H1 (cell line): ENCODE measurements around the gene CD164L2. TPM values are rescaled to one million over a fixed set of nuclear protein-coding genes. Genes with fewer than 3 reads are reported as not detected.

Source experiments
- CTCF ChIA-PET: fragments of 300-600 bp; sonication (Branson Sonifier 250); formaldehyde crosslinking; loops from one replicate; lab custom pipeline; 2021; ENCODE audit not compliant: partially characterized antibody; lab: Charles Lee
- POLR2A ChIA-PET: fragments of 300-600 bp; sonication (Branson Sonifier 250); formaldehyde crosslinking; loops from one replicate; lab custom pipeline; 2021; ENCODE audit warnings: inconsistent platforms; ENCODE audit not compliant: partially characterized antibody; lab: Charles Lee
- DNase-seq, 2 experiments: peaks; one replicate each; pipeline versions ENCODE4 v3.0.0 to v3.0.0-alpha.2; 2010 to 2022; ENCODE audit warnings: low spot score in 2 of 2, low read depth in 1 of 2, mixed read lengths in 1 of 2
- FAIRE-seq: peaks from 2 replicates; lab custom pipeline; 2011; peaks lifted over from hg19 to GRCh38; lab: Jason Lieb, UNC
- H2AFZ ChIP-seq: 2 replicates; pipeline ENCODE4 v1.8.1; 2012; ENCODE audit warnings: low read length, inconsistent platforms
- H2AK5ac ChIP-seq: 2 replicates; pipeline ENCODE4 v1.6.1; 2013; ENCODE audit warnings: low read depth, low read length
- H2BK120ac ChIP-seq: replicated peaks from 2 replicates; pipeline ENCODE3; 2013; ENCODE audit warnings: low read depth, low read length, inconsistent platforms
- H2BK12ac ChIP-seq: 2 replicates; pipeline ENCODE4 v1.6.1; 2013; ENCODE audit warnings: low read depth, low read length
- H2BK15ac ChIP-seq: 2 replicates; pipeline ENCODE4 v1.6.1; 2013; ENCODE audit warnings: low read length
- H2BK20ac ChIP-seq: 2 replicates; pipeline ENCODE4 v1.6.1; 2013; ENCODE audit warnings: low read length
- H2BK5ac ChIP-seq: 2 replicates; pipeline ENCODE4 v1.6.1; 2013; ENCODE audit warnings: low read depth, low read length
- H3K14ac ChIP-seq: 2 replicates; pipeline ENCODE4 v1.6.1; 2013; ENCODE audit warnings: inconsistent platforms; ENCODE audit not compliant: insufficient read length
- H3K18ac ChIP-seq: 2 replicates; pipeline ENCODE4 v1.6.1; 2013; ENCODE audit warnings: low read length; ENCODE audit errors: extremely low read depth
- H3K23ac ChIP-seq: 2 replicates; pipeline ENCODE4 v1.6.1; 2013; ENCODE audit warnings: inconsistent platforms; ENCODE audit not compliant: insufficient read length
- H3K23me2 ChIP-seq: 2 replicates; pipeline ENCODE4 v1.6.1; 2013; ENCODE audit warnings: low read depth, low read length
- H3K27ac ChIP-seq: 2 replicates; pipeline ENCODE4 v1.6.1; 2011; ENCODE audit warnings: low read depth, low read length, inconsistent platforms
- H3K27me3 ChIP-seq, 4 experiments: replicated peaks in 1 of 4; 1 replicate in 1 of 4; 2 replicates in 3 of 4; pipeline versions ENCODE4 v1.6.1 to v1.8.1; 2011 to 2013; ENCODE audit warnings: low read length in 3 of 4, mild to moderate bottlenecking in 3 of 4, inconsistent platforms in 2 of 4, mixed read lengths in 2 of 4, moderate library complexity in 1 of 4; ENCODE audit not compliant: control insufficient read depth in 3 of 4, insufficient read depth in 3 of 4; ENCODE audit errors: extremely low read depth in 1 of 4
- H3K36me3 ChIP-seq, 4 experiments: 2 replicates each; pipeline versions ENCODE4 v1.6.1 to v1.8.1; 2011 to 2013; ENCODE audit warnings: mild to moderate bottlenecking in 4 of 4, low read length in 3 of 4, moderate library complexity in 2 of 4, control low read depth in 1 of 4, inconsistent platforms in 1 of 4; ENCODE audit not compliant: insufficient read depth in 4 of 4, control insufficient read depth in 2 of 4
- H3K4ac ChIP-seq: replicated peaks from 2 replicates; pipeline ENCODE3; 2013; ENCODE audit warnings: low read length, low read depth, mixed read lengths, inconsistent platforms; ENCODE audit not compliant: insufficient read length
- H3K4me1 ChIP-seq, 4 experiments: replicated peaks in 1 of 4; 1 replicate in 1 of 4; 2 replicates in 3 of 4; pipeline versions ENCODE4 v1.6.1 to v1.8.1; 2011 to 2013; ENCODE audit warnings: low read length in 3 of 4, inconsistent platforms in 2 of 4, mixed read lengths in 1 of 4; ENCODE audit not compliant: insufficient read depth in 4 of 4, control insufficient read depth in 3 of 4
- H3K4me2 ChIP-seq, 2 experiments: 2 replicates each; pipeline versions ENCODE4 v1.6.1 to v1.8.1; 2011 to 2013; ENCODE audit warnings: low read depth in 2 of 2, low read length in 2 of 2, control low read depth in 1 of 2, inconsistent platforms in 1 of 2, mild to moderate bottlenecking in 1 of 2; ENCODE audit not compliant: insufficient read depth in 1 of 2
- H3K4me3 ChIP-seq, 4 experiments: fragments of 200-600, 300-600 bp in 1 of 4; sonication (generic), shearing (Covaris generic), sonication (Bioruptor Twin) in 1 of 4; 2 replicates each; pipeline versions ENCODE4 v1.5.1 to v1.8.1; 2011 to 2016; ENCODE audit warnings: low read length in 4 of 4, low read depth in 3 of 4, control low read depth in 2 of 4, inconsistent platforms in 2 of 4, mild to moderate bottlenecking in 2 of 4, mixed read lengths in 1 of 4, moderate library complexity in 1 of 4; ENCODE audit not compliant: insufficient read depth in 2 of 4; ENCODE audit errors: extremely low read depth in 1 of 4
- H3K56ac ChIP-seq: replicated peaks from 2 replicates; pipeline ENCODE3; 2013; ENCODE audit warnings: low read depth, mild to moderate bottlenecking, mixed read lengths, low read length, inconsistent platforms; ENCODE audit not compliant: insufficient read length
- H3K79me1 ChIP-seq: 2 replicates; pipeline ENCODE4 v1.6.1; 2013; ENCODE audit warnings: low read depth, low read length, control low read depth
- H3K79me2 ChIP-seq, 2 experiments: 2 replicates each; pipeline versions ENCODE4 v1.6.1 to v1.8.1; 2012 to 2013; ENCODE audit warnings: low read length in 2 of 2, mild to moderate bottlenecking in 2 of 2, inconsistent platforms in 1 of 2; ENCODE audit not compliant: insufficient read depth in 2 of 2, control insufficient read depth in 1 of 2
- H3K9ac ChIP-seq, 4 experiments: replicated peaks in 1 of 4; 1 replicate in 1 of 4; 2 replicates in 3 of 4; pipeline versions ENCODE4 v1.6.1 to v1.8.1; 2011 to 2013; ENCODE audit warnings: low read depth in 3 of 4, low read length in 3 of 4, control low read depth in 2 of 4, mild to moderate bottlenecking in 2 of 4, moderate library complexity in 2 of 4, inconsistent platforms in 1 of 4; ENCODE audit errors: extremely low read depth in 1 of 4
- H3K9me3 ChIP-seq, 2 experiments: 2 replicates each; pipeline versions ENCODE4 v1.6.1 to v1.8.1; 2012 to 2013; ENCODE audit warnings: mild to moderate bottlenecking in 2 of 2, moderate library complexity in 2 of 2, control low read depth in 1 of 2, inconsistent platforms in 1 of 2, low read depth in 1 of 2, low read length in 1 of 2, mixed read lengths in 1 of 2; ENCODE audit not compliant: insufficient read depth in 2 of 2
- H4K20me1 ChIP-seq, 2 experiments: replicated peaks in 1 of 2; 2 replicates each; pipeline versions ENCODE3 to v1.8.1; 2011 to 2013; ENCODE audit warnings: inconsistent platforms in 2 of 2, low read length in 2 of 2, mild to moderate bottlenecking in 1 of 2; ENCODE audit not compliant: insufficient read depth in 2 of 2, control insufficient read depth in 1 of 2
- H4K5ac ChIP-seq: 2 replicates; pipeline ENCODE4 v1.6.1; 2013; ENCODE audit warnings: low read length, low read depth, mixed read lengths, inconsistent platforms; ENCODE audit not compliant: insufficient read length
- H4K8ac ChIP-seq: 2 replicates; pipeline ENCODE4 v1.8.0; 2013; ENCODE audit warnings: mild to moderate bottlenecking, moderate library complexity, low read length, inconsistent platforms; ENCODE audit not compliant: insufficient read depth; ENCODE audit errors: extremely low read depth
- H4K91ac ChIP-seq: replicated peaks from 2 replicates; pipeline ENCODE3; 2013; ENCODE audit warnings: low read length, mixed read lengths, inconsistent platforms; ENCODE audit not compliant: insufficient read length
- ASH2L ChIP-seq: fragments of 200-600, 300-600 bp; sonication (generic); IDR thresholded peaks from one replicate; pipeline ENCODE4 v1.7.1; 2017; ENCODE audit warnings: low read length
- CBX5 ChIP-seq: fragments of 300-800, 300-1000 bp; sonication (generic); IDR thresholded peaks from 2 replicates; pipeline ENCODE4 v1.7.1; 2016; ENCODE audit warnings: antibody characterized with exemption, low read length, low read depth
- E2F6 ChIP-seq: IDR thresholded peaks from 2 replicates; pipeline ENCODE4 v1.6.1; 2012; ENCODE audit warnings: inconsistent platforms
- EZH2 ChIP-seq: fragments of 200-600 bp; sonication (generic); IDR thresholded peaks from 2 replicates; pipeline ENCODE4 v1.7.1; 2012; ENCODE audit warnings: low read depth, mild to moderate bottlenecking, moderate library complexity, low read length, inconsistent platforms; ENCODE audit not compliant: severe bottlenecking
- HDAC2 ChIP-seq, 2 experiments: fragments of 300-600 bp in 1 of 2; sonication (generic) in 1 of 2; IDR thresholded peaks; 2 replicates each; pipeline ENCODE4 v1.6.1; 2011 to 2012; ENCODE audit warnings: low read depth in 2 of 2, low read length in 2 of 2, mild to moderate bottlenecking in 2 of 2, moderate library complexity in 2 of 2, borderline replicate concordance in 1 of 2, inconsistent platforms in 1 of 2
- MAFK ChIP-seq: IDR thresholded peaks from 2 replicates; pipeline ENCODE4 v1.6.1; 2012; ENCODE audit warnings: low read depth, mild to moderate bottlenecking, improper control_type of control experiment, low read length
- RXRA ChIP-seq: IDR thresholded peaks from 2 replicates; pipeline ENCODE4 v1.6.1; 2011; ENCODE audit warnings: low read depth, mild to moderate bottlenecking, low read length, moderate library complexity; ENCODE audit not compliant: insufficient read depth
- SP2 ChIP-seq: IDR thresholded peaks from 2 replicates; pipeline ENCODE4 v1.6.1; 2012; ENCODE audit warnings: mild to moderate bottlenecking, low read length, inconsistent platforms
- SUZ12 ChIP-seq: fragments of 200-600 bp; sonication (generic); IDR thresholded peaks from 2 replicates; pipeline ENCODE4 v1.6.1; 2012; ENCODE audit warnings: mild to moderate bottlenecking, inconsistent platforms, low read length, moderate library complexity, mixed read lengths
- TAF7 ChIP-seq: optimal IDR thresholded peaks from 2 replicates; pipeline ENCODE3; 2011; ENCODE audit warnings: low read depth, mild to moderate bottlenecking, inconsistent platforms, low read length, moderate library complexity, borderline replicate concordance
- WGBS, 2 experiments: shearing (Covaris generic) in 1 of 2; methylation state at CpG; one replicate each; pipeline versions ENCODE4 v1.1.6 to v1.1.7; 2013 to 2015; ENCODE audit warnings: low lambda C conversion rate in 2 of 2, mixed read lengths in 2 of 2, inconsistent platforms in 1 of 2, low coverage in 1 of 2, missing lambda C conversion rate in 1 of 2; ENCODE audit not compliant: insufficient replicate concordance in 2 of 2, insufficient coverage in 1 of 2, insufficient read length in 1 of 2; ENCODE audit errors: extremely low coverage in 1 of 2, missing lambda C conversion rate in 1 of 2; 5-methylcytosine and 5-hydroxymethylcytosine counted together
- polyA plus RNA-seq, 7 experiments: library from polyadenylated mRNA; depleted of rRNA in 3 of 7; stranded (reverse) in 5 of 7; unstranded in 2 of 7; fragments of >200 nt in 5 of 7; fragments of 200-250 nt in 2 of 7; gene quantifications; 1 replicate in 5 of 7; 2 replicates in 1 of 7; 4 replicates in 1 of 7; pipeline versions ENCODE4 v1.2.1 to v1.2.3, GENCODE V29; 2011 to 2013; ENCODE audit warnings: missing spikeins in 2 of 7, mixed read lengths in 2 of 7
- total RNA-seq: library from RNA; stranded (reverse); fragmentation: NEBNext Ultra II Directional; extraction: Animal tissue kit (Norgen Biotek cat#: 25700); gene quantifications from 2 replicates; pipeline ENCODE4 v1.2.1, GENCODE V29; 2021

CD164L2 gene
- total and polyA plus RNA-seq, 2 of the 8 experiments (the other 6 are each of a cell fraction or from before 2014, with no cell fraction given) = 3.3 TPM

- Histone ChIP-seq H3K9me3 (no peaks in the 10 kb centered on the region), H2BK5ac (no peak overlapping the region), H2BK20ac (no peak overlapping the region), H3K23ac (no peak overlapping the region), H3K9ac (no peak overlapping the region), H3K79me2 (peaks cover 0 to 6% of the 10 kb centered on the region in 2 experiments; a peak in 2 of 4 replicates), H3K27ac (no peak overlapping the region), H3K79me1 (no peaks in the 10 kb centered on the region), H3K4ac (no peak overlapping the region), H3K23me2 (no peaks in the 10 kb centered on the region), H3K4me1 (no peaks in the 10 kb centered on the region), H4K8ac (no peak overlapping the region), H3K36me3 (peaks cover 4 to 18% (median 11%) of the 10 kb centered on the region in 4 experiments; a peak in 7 of 8 replicates), H2BK120ac (no peak overlapping the region), H4K20me1 (peaks cover 4 to 17% of the 10 kb centered on the region in 2 experiments)
- FAIRE-seq = no peak
- CTCF ChIA-PET = interaction anchor here (0.6 to 17.0 kb wide), 31 partner anchors 10 to 316 kb away, joined by 3 to 321 read pairs (median 5); partner anchors contain the start of genes CD164L2, MAP3K6, SYTL1 and TMEM222
- TF ChIP-seq EZH2 (no peak), E2F6 (no peak), MAFK (no peak), HDAC2 (IDR thresholded peaks at IDR 0.05; ENCODE audit: borderline replicate concordance in 1 of 2, low read depth in 2 of 2, low read length in 2 of 2) (no peak), SUZ12 (no peak), ASH2L (no peak), CBX5 (no peak), SP2 (no peak), RXRA (no peak), TAF7 (no peak)
- TF ChIP-seq, all 59 proteins: peak for 0
- Histone ChIP-seq H3K18ac (no peak overlapping the region), H2AK5ac (no peak overlapping the region), H3K27me3 (no peaks in the 10 kb centered on the region), H2BK12ac (no peak overlapping the region), H4K91ac (no peak overlapping the region), H3K4me2 (no peak overlapping the region), H2AFZ (no peak overlapping the region), H4K5ac (no peak overlapping the region), H2BK15ac (no peak overlapping the region), H3K14ac (no peak overlapping the region), H3K4me3 (no peak overlapping the region), H3K56ac (no peak overlapping the region)
- POLR2A ChIA-PET = interaction anchor here (0.9 to 2.2 kb wide), 7 partner anchors 10 to 34 kb away, joined by 3 to 7 read pairs (median 5); no protein-coding TSS in a partner anchor
- DNase-seq = no peak
- 86% methylated on average over 17 of the region's 17 CpGs; no CpG with 5 or more reads in 1 of the 2 experiments for WGBS, 2 experiments
These were observed 49.3 kb downstream of the CD164L2 start for GRCh38 chr1:27333717-27334279.
